ENCODE results near the gene TES.

GRCh38 chr7:116211006-116211912 lies 920 bp downstream of the TES start:
- TF ChIP-seq CTCF (IDR thresholded peaks at IDR 0.05; ENCODE audit: insufficient read depth, low read length) = no peak
- TF ChIP-seq REST (IDR thresholded peaks at IDR 0.05; ENCODE audit: insufficient replicate concordance, low read depth) = no peak
- TF ChIP-seq POLR2AphosphoS5 (IDR thresholded peaks at IDR 0.05; ENCODE audit: low read depth) = peak; percentile 55; the same call in 1 of the 2 replicates
- no peak; the same call in 1 of the 2 replicates for TF ChIP-seq GABPA (IDR thresholded peaks at IDR 0.05; ENCODE audit: low read depth)
- TF ChIP-seq SPI1 (IDR thresholded peaks at IDR 0.05; ENCODE audit: borderline replicate concordance, low read depth) = peak; percentile 23; the same call in 1 of the 2 replicates
